IMR-90 (cell line): ENCODE measurements around the gene DBP. TPM values are rescaled to one million over a fixed set of nuclear protein-coding genes. Genes with fewer than 3 reads are reported as not detected.

ENCODE experiments used
- ATAC-seq: fragments of 200-7000 bp; cut with Tn5 transposase; 2 replicates; pipeline ENCODE4 v1.9.1; 2020; ENCODE audit warnings: low read depth, mild to moderate bottlenecking, moderate library complexity
- BruUV-seq: library from RNA; stranded (reverse); fragments of 400-500 nt; replicated peaks from 2 replicates; lab custom pipeline; 2021; lab: Mats Ljungman, UMichigan
- CTCF ChIA-PET: fragments of 300-600 bp; formaldehyde crosslinking; extraction: SDS; loops from one replicate; lab custom pipeline; 2021; ENCODE audit warnings: antibody characterized with exemption; lab: Yijun Ruan, JAX
- POLR2A ChIA-PET: fragments of 300-600 bp; sonication (Branson Sonifier 250); formaldehyde crosslinking; loops from one replicate; lab custom pipeline; 2022; ENCODE audit warnings: antibody characterized with exemption; ENCODE audit not compliant: unreplicated experiment; lab: Charles Lee
- DNase-seq: peaks from one replicate; pipeline ENCODE4 v3.0.0; 2013
- H2AFZ ChIP-seq: replicated peaks from 2 replicates; pipeline ENCODE3; 2013; ENCODE audit warnings: low read length, mild to moderate bottlenecking; ENCODE audit not compliant: poor library complexity
- H2AK5ac ChIP-seq: 2 replicates; pipeline ENCODE4 v1.6.1; 2013; ENCODE audit warnings: low read depth, low read length, inconsistent platforms
- H2AK9ac ChIP-seq: replicated peaks from 2 replicates; pipeline ENCODE3; 2013; ENCODE audit warnings: mild to moderate bottlenecking, low read depth, low read length, moderate library complexity; ENCODE audit not compliant: poor library complexity
- H2BK120ac ChIP-seq: 2 replicates; pipeline ENCODE4 v1.6.1; 2013; ENCODE audit warnings: low read depth, low read length, inconsistent platforms
- H2BK15ac ChIP-seq: 3 replicates; pipeline ENCODE4 v1.6.1; 2013; ENCODE audit warnings: low read depth, low read length, inconsistent platforms
- H2BK20ac ChIP-seq: 2 replicates; pipeline ENCODE4 v1.6.1; 2013; ENCODE audit warnings: low read depth, mild to moderate bottlenecking, inconsistent platforms, low read length, moderate library complexity
- H2BK5ac ChIP-seq: 2 replicates; pipeline ENCODE4 v1.6.1; 2013; ENCODE audit warnings: mild to moderate bottlenecking, low read depth, low read length, inconsistent platforms; ENCODE audit not compliant: poor library complexity, severe bottlenecking
- H3K14ac ChIP-seq: replicated peaks from 2 replicates; pipeline ENCODE4 v1.6.1; 2013; ENCODE audit warnings: low read depth, low read length, inconsistent platforms
- H3K18ac ChIP-seq: 2 replicates; pipeline ENCODE4 v1.6.1; 2013; ENCODE audit warnings: low read depth, low read length, control low read depth
- H3K23ac ChIP-seq: 2 replicates; pipeline ENCODE4 v1.6.1; 2013; ENCODE audit warnings: low read depth, low read length, inconsistent platforms
- H3K27ac ChIP-seq: 2 replicates; pipeline ENCODE4 v1.5.1; 2013; ENCODE audit warnings: mild to moderate bottlenecking, control low read depth, low read length; ENCODE audit not compliant: insufficient read depth
- H3K27me3 ChIP-seq: 2 replicates; pipeline ENCODE4 v1.6.1; 2013; ENCODE audit warnings: low read length; ENCODE audit not compliant: control insufficient read depth, insufficient read depth
- H3K36me3 ChIP-seq: 2 replicates; pipeline ENCODE4 v1.6.1; 2013; ENCODE audit warnings: low read length, mixed read lengths; ENCODE audit not compliant: control insufficient read depth, insufficient read depth
- H3K4ac ChIP-seq: 2 replicates; pipeline ENCODE4 v1.6.1; 2013; ENCODE audit warnings: low read depth, low read length, inconsistent platforms
- H3K4me1 ChIP-seq: 2 replicates; pipeline ENCODE4 v1.6.1; 2013; ENCODE audit warnings: low read length, mixed read lengths; ENCODE audit not compliant: control insufficient read depth, insufficient read depth
- H3K4me2 ChIP-seq: 2 replicates; pipeline ENCODE4 v1.6.1; 2013; ENCODE audit warnings: low read depth, mild to moderate bottlenecking, control low read depth, low read length, moderate library complexity
- H3K4me3 ChIP-seq: 2 replicates; pipeline ENCODE4 v1.5.1; 2013; ENCODE audit warnings: low read depth, mild to moderate bottlenecking, control low read depth, low read length, moderate library complexity; ENCODE audit not compliant: insufficient read depth
- H3K56ac ChIP-seq: 2 replicates; pipeline ENCODE4 v1.6.1; 2013; ENCODE audit warnings: low read length, inconsistent platforms; ENCODE audit not compliant: insufficient read depth; ENCODE audit errors: extremely low read depth
- H3K79me1 ChIP-seq, 2 experiments: 2 replicates each; pipeline ENCODE4 v1.6.1; 2013; ENCODE audit warnings: low read length in 2 of 2, inconsistent platforms in 1 of 2, low read depth in 1 of 2
- H3K9ac ChIP-seq: 2 replicates; pipeline ENCODE4 v1.6.1; 2013; ENCODE audit warnings: low read depth, low read length, control low read depth
- H3K9me1 ChIP-seq: 2 replicates; pipeline ENCODE4 v1.6.1; 2013; ENCODE audit warnings: low read length, inconsistent platforms; ENCODE audit not compliant: insufficient read depth
- H3K9me3 ChIP-seq: 2 replicates; pipeline ENCODE4 v1.6.1; 2013; ENCODE audit warnings: low read length; ENCODE audit not compliant: control insufficient read depth, insufficient read depth
- H4K20me1 ChIP-seq: 2 replicates; pipeline ENCODE4 v1.6.1; 2013; ENCODE audit warnings: low read length, inconsistent platforms; ENCODE audit not compliant: insufficient read depth
- H4K5ac ChIP-seq: 2 replicates; pipeline ENCODE4 v1.6.1; 2013; ENCODE audit warnings: mild to moderate bottlenecking, low read depth, low read length, control low read depth
- H4K8ac ChIP-seq, 2 experiments: 2 replicates each; pipeline ENCODE4 v1.6.1; 2013; ENCODE audit warnings: low read depth in 2 of 2, low read length in 2 of 2, control low read depth in 1 of 2, inconsistent platforms in 1 of 2
- H4K91ac ChIP-seq: 2 replicates; pipeline ENCODE4 v1.6.1; 2013; ENCODE audit warnings: low read depth, low read length, inconsistent platforms; ENCODE audit not compliant: insufficient read depth
- CEBPB ChIP-seq: IDR thresholded peaks from 2 replicates; pipeline ENCODE4 v1.6.1; 2012; ENCODE audit warnings: low read depth, low read length, improper control_type of control experiment
- CTCF ChIP-seq: conservative IDR thresholded peaks from 2 replicates; pipeline ENCODE4 v1.5.1; 2012; ENCODE audit warnings: mild to moderate bottlenecking, low read depth, low read length, improper control_type of control experiment
- NFE2L2 ChIP-seq: fragments of 150-350 bp; IDR thresholded peaks from 2 replicates; pipeline ENCODE4 v1.6.1; 2016; ENCODE audit warnings: low read depth, mild to moderate bottlenecking, low read length
- RFX5 ChIP-seq: IDR thresholded peaks from 2 replicates; pipeline ENCODE4 v1.8.0; 2012; ENCODE audit warnings: low read depth, mild to moderate bottlenecking, low read length, moderate library complexity
- USF2 ChIP-seq: fragments of 150-350 bp; IDR thresholded peaks from 2 replicates; pipeline ENCODE4 v1.6.1; 2017; ENCODE audit warnings: mild to moderate bottlenecking, antibody characterized with exemption, low read length, low read depth
- WGBS, 2 experiments: methylation state at CpG; one replicate each; pipeline versions ENCODE4 v1.1.5 to v1.1.7; 2013; ENCODE audit warnings: missing lambda C conversion rate in 2 of 2; ENCODE audit not compliant: insufficient read length in 1 of 2; ENCODE audit errors: extremely low coverage in 2 of 2; 5-methylcytosine and 5-hydroxymethylcytosine counted together
- dilution Hi-C: fragments of 300-500 bp; cut with HindIII; formaldehyde crosslinking; loops from one replicate; pipeline ENCODE4 v1.14.3; 2018; ENCODE audit warnings: low sequenced_read_pairs; ENCODE audit not compliant: unreplicated experiment
- in situ Hi-C: fragments of 300-500 bp; cut with MboI; formaldehyde crosslinking; loops from 3 replicates; pipeline ENCODE4 v1.14.3; 2019; ENCODE audit warnings: low sequenced_read_pairs, inconsistent platforms, mixed read lengths
- intact Hi-C: fragments of 100-400 bp; cut with micrococcal nuclease; formaldehyde crosslinking; loops from 2 replicates; pipeline ENCODE4 v1.10.0; 2022
- polyA plus RNA-seq, 3 experiments: library from polyadenylated mRNA; depleted of rRNA; stranded (reverse); fragments of >200 nt; gene quantifications; 2 replicates each; pipeline ENCODE4 v1.2.3, GENCODE V29; 2012; ENCODE audit warnings: low replicate concordance in 1 of 3
- total RNA-seq: library from RNA; depleted of rRNA; stranded (reverse); fragments of >200 nt; gene quantifications from 2 replicates; pipeline ENCODE4 v1.2.3, GENCODE V29; 2012

Gene DBP
- total and polyA plus RNA-seq, 2 of the 4 experiments (the other 2 are of a cell fraction): 3.0 to 3.6 TPM

DNA sequence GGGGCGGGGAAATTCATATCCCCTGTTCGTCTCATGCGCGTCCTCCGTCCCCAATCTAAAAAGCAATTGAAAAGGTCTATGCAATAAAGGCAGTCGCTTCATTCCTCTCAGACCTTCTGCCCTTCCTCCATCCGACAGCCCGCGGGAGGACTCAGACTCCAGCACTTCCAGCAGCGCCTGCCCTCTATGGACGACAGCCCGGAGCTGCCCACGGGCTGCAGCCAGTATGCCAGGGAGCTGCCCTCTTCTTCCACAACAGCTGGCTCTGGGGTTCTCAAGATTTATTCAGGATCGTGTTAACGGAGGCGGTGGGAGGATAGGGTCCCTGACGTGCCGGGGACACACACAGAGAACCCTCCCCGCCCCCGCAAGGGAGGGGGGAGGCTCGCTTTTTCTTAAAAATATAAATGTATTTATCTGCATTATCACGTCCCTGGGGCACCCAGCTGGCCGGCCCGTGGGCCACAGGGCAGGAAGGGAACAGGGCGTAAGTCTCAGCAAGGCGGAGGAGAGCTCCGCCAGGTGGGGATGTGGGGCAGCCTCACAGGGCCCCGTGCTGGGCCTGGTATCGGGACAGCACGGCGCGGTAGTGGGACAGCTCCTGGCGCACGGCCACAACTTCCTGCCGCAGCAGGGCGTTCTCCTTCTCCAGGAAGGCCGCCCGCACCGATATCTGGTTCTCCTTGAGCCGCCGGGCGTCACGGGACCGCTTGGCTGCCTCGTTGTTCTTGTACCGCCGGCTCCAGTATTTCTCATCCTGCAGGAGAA is 6.7 kb downstream of the DBP start:
- Histone ChIP-seq H3K9me1 (peaks cover 23% of the 10 kb centered on the region), H3K27ac (no peak overlapping the region; the same call in 1 of the 2 replicates), H3K4me2 (no peak overlapping the region; the same call in 1 of the 2 replicates), H3K9ac (no peak overlapping the region), H4K8ac (peak overlapping the region in 1 of 2 experiments; percentile 59; a peak in 1 of 4 replicates), H2BK5ac (no peak overlapping the region), H3K9me3 (no peaks in the 10 kb centered on the region), H2AK9ac (peak overlapping the region; percentile 79), H2BK20ac (no peak overlapping the region), H3K4ac (peak overlapping the region; percentile 5; the same call in 1 of the 2 replicates), H3K36me3 (peaks cover 6% of the 10 kb centered on the region; the same call in 1 of the 2 replicates), H3K23ac (no peak overlapping the region), H2BK15ac (no peak overlapping the region), H4K91ac (no peak overlapping the region; the same call in 1 of the 2 replicates), H3K27me3 (no peaks in the 10 kb centered on the region), H3K4me1 (peaks cover 39% of the 10 kb centered on the region), H3K14ac (no peak overlapping the region), H4K5ac (no peak overlapping the region; the same call in 1 of the 2 replicates), H4K20me1 (no peaks in the 10 kb centered on the region), H3K18ac (no peak overlapping the region), H2AFZ (peak overlapping the region; percentile 46), H2AK5ac (no peak overlapping the region), H3K79me1 (peaks cover 0 to 15% of the 10 kb centered on the region in 2 experiments; a peak in 3 of 4 replicates), H3K56ac (no peak overlapping the region), H2BK120ac (no peak overlapping the region), H3K4me3 (no peak overlapping the region)
- in situ Hi-C loops: no loop called here
- intact Hi-C loops: no loop called here
- POLR2A ChIA-PET: interaction anchor here (0.5 kb wide), 1 partner anchor 907 kb away, joined by 5 read pairs; no protein-coding TSS in a partner anchor
- CTCF ChIA-PET: no interaction called here
- TF ChIP-seq NFE2L2: no peak
- TF ChIP-seq USF2: no peak
- TF ChIP-seq CTCF: peak; percentile 13; the same call in 1 of the 2 replicates
- no peak for TF ChIP-seq CEBPB
- no peak for TF ChIP-seq RFX5
- no TSS peak for BruUV-seq
- dilution Hi-C loops: no loop called here
- DNase-seq (no peak), ATAC-seq (peak; percentile 9)
- WGBS, 2 experiments: 14% methylated on average over 12 of the region's 47 CpGs; no CpG with 5 or more reads in 1 of the 2 experiments
